GM12865 (cell line): ENCODE measurements around the gene SRF.

Experiments
- DNase-seq: peaks from one replicate; pipeline ENCODE4 v3.0.0; 2010; ENCODE audit warnings: low read depth
- H3K4me3 ChIP-seq: 2 replicates; pipeline ENCODE4 v1.5.1; 2011; ENCODE audit warnings: mild to moderate bottlenecking, low read depth, low read length, control low read depth
- CTCF ChIP-seq: IDR thresholded peaks from 2 replicates; pipeline ENCODE4 v1.5.1; 2011; ENCODE audit warnings: low read length, control low read depth, low read depth, inconsistent platforms; ENCODE audit not compliant: insufficient read depth; ENCODE audit errors: missing control alignments

SRF gene

DNA sequence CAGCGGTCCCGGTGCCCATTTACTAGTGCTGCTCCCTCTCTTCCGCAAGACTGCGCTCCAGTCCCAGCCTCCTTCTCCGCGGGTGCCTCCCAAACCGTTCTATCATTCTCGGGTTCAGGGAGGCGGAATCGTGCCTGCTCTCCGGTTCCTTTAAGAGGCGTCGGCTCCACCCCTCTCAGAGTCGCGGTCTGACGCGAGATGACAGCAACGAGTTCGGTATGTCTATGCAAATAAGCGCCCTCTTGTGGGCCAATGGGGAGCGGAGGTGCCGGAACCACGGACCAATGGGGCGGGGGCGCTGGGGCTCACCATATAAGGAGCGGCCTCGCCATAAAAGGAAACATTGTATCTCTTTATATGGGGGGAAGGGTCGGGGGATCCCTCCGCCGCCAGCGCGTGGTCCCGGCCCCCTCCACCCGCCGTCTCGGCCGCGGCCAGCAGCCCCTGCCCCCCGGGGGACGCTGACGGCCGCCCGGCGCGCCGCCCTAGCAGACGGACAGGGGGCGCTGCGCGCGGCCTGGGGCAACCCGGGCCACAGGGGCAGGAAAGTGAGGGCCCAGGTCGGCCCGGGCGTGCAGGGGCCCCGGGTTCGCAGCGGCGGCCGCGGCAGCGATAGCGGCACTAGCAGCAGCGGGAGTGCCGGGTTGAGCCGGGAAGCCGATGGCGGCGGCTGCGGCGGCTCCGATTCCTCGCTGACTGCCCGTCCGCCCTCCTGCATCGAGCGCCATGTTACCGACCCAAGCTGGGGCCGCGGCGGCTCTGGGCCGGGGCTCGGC is at the start of gene SRF:
Gene SRF, plus strand, starts transcription at position 339 of the 776 bp plus-strand sequence. Its CDS starts 388 bp downstream, at position 727.
- DNase-seq: peak; percentile 99
- TF ChIP-seq CTCF: peak; percentile 73
- peak within 1 kb of the TSS; percentile 91 for H3K4me3 ChIP-seq

- DNase-seq: no peak
- no peak for TF ChIP-seq CTCF
- H3K4me3 ChIP-seq: no peak overlapping the region
These were observed 48.9 kb upstream of the SRF start for GRCh38 chr6:43122146-43122545.

DNA sequence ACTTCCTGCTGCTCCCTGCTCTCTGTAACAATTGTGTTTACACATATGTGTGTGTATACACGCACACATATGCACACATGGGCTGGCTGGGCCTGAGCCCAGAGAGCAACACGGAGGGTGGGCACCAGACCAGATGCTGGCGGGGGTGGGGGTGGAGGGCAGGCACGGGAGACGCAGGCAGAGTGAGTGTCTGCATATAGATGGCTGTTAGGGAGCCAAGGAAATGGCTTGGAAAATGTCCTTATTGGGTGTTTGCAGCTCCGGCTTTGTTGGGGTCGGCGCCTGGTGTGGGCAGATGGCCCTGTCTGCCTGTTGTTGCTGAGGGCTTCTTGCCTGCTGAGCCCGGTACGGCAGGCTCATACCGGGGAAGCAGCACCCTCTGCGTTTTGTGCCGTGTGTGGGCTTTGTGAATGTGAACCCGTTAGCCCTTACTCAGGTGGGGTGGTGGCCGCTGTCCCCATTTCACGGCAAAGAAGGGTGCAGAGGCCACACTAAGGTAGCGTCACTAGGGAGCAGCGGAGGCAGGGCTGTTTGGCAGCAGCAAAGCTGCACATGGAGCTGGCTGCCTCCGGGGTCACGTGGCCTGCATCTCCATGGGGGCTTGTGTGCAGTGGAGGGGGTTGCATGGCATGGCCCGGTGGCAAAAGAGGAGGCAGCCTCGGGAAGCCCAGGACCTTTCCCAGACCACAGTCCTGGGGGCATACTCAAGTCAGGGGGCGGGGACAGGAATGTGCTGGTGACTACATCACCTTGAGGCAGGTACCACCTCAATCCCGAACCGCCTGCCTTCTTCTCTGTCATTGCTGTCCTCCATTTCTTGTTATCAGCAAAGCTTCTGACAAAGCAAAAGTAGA is 47.4 kb upstream of the SRF start:
- no peak for DNase-seq
- H3K4me3 ChIP-seq: no peak overlapping the region
- no peak for TF ChIP-seq CTCF

DNA sequence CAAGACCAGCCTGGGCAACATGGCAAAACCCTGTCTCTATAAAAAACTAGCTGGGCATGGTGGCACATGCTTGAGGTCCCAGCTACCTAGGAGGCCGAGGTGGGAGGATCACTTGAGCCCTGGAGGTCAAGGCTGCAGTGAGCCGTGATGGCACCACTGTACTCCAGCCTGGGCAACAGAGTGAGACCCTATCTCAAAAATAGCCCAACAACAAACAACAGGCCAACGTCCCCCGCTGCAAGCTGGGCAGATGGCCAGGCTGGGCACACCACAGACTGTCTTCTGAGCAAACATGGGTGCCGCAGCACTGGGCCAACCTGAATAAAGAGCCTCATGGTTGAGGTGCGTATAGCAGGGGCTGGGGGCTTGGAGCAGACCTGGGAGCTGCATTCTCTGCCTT is 46.6 kb upstream of the SRF start:
- DNase-seq: no peak
- no peak for TF ChIP-seq CTCF
- H3K4me3 ChIP-seq: no peak overlapping the region

GRCh38 chr6:43125119-43125518 is 46.0 kb upstream of the SRF start:
- no peak for TF ChIP-seq CTCF
- DNase-seq: no peak
- no peak overlapping the region for H3K4me3 ChIP-seq

DNA sequence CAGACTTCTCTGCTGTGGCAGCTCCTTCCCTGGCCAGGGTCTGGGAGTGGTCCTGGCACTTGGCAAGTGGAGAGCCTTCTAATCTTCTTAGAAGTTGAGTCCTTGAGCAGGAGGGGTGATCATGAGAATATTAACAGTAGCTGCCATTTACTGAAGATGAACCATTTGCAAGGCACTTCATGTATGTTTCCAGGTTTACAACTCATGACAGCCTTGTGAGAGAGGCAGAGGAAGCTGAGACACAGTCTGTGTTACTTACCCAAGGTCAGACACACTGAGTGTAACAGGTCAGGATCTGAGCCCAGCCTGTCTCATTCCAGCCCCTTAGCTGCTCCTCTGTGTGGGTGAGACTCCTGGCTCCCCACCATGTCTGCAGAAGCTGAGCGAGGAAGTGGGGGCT is 45.5 kb upstream of the SRF start:
- TF ChIP-seq CTCF: no peak
- no peak for DNase-seq
- H3K4me3 ChIP-seq: no peak overlapping the region

DNA sequence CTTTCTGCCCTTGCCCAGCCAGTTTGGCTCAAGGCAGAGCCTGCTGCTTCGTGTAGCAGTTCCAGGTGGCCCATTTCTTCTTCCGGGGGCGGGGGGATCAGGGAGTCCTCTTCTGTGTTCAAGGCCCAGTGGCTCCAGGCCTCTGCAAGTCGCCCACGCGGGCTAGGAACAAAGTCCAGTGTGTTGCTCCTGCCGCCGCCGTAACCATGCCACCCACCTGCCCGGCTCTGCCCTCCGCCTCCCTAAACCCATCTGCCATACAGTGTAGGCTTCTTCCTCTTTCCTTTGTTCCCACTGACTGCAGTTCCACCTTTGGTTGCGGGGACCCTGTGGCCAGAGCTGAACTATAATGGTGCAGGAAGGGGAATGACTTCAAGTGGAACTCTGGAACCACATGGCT is 43.9 kb upstream of the SRF start:
- no peak overlapping the region for H3K4me3 ChIP-seq
- DNase-seq: no peak
- no peak for TF ChIP-seq CTCF
